Cardiac fibroblast (primary cell): Measurements from ENCODE around the gene ITSN1.
A peak's percentile ranks its signal among the peaks of the same experiment; 100 is the strongest.
"Not testable (repeated sequence)": the region's sequence is repeated elsewhere in the genome, so short reads cannot be mapped to it uniquely, and the experiment has no call there.

Source experiments
- DNase-seq, 2 donors: peaks; one replicate each; pipeline versions ENCODE4 v3.0.0 to v3.0.0-alpha.2; 2010; ENCODE audit warnings: low read depth in 2 of 2
- H3K4me3 ChIP-seq, 2 donors: replicated peaks in 1 of 2; 1 replicate in 1 of 2; 2 replicates in 1 of 2; pipeline ENCODE4 v1.5.1; 2011; ENCODE audit warnings: low read depth in 2 of 2, low read length in 2 of 2, mild to moderate bottlenecking in 2 of 2, moderate library complexity in 1 of 2
- TF ChIP-seq, protein P1 (sequence below): IDR thresholded peaks from one replicate; pipeline ENCODE4 v1.5.1; 2011; ENCODE audit warnings: low read depth, mild to moderate bottlenecking, low read length, inconsistent platforms

Gene ITSN1

GRCh38 chr21:33667636-33668035, 25.3 kb downstream of the ITSN1 start:
- H3K4me3 ChIP-seq = no peak overlapping the region
- DNase-seq = no peak
- TF ChIP-seq, protein P1, sequence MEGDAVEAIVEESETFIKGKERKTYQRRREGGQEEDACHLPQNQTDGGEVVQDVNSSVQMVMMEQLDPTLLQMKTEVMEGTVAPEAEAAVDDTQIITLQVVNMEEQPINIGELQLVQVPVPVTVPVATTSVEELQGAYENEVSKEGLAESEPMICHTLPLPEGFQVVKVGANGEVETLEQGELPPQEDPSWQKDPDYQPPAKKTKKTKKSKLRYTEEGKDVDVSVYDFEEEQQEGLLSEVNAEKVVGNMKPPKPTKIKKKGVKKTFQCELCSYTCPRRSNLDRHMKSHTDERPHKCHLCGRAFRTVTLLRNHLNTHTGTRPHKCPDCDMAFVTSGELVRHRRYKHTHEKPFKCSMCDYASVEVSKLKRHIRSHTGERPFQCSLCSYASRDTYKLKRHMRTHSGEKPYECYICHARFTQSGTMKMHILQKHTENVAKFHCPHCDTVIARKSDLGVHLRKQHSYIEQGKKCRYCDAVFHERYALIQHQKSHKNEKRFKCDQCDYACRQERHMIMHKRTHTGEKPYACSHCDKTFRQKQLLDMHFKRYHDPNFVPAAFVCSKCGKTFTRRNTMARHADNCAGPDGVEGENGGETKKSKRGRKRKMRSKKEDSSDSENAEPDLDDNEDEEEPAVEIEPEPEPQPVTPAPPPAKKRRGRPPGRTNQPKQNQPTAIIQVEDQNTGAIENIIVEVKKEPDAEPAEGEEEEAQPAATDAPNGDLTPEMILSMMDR = no peak

- peak; percentile 35 to 50 for DNase-seq
- H3K4me3 ChIP-seq = no peak overlapping the region
Measured at GRCh38 chr21:33668180-33668579, 25.9 kb downstream of the ITSN1 start.

GRCh38 chr21:33668620-33669019, 26.3 kb downstream of the ITSN1 start:
- no peak overlapping the region for H3K4me3 ChIP-seq
- DNase-seq = no peak
- TF ChIP-seq, protein P1 = no peak

More at GRCh38 chr21:33668180-33668579, 25.9 kb downstream of the ITSN1 start:
- TF ChIP-seq, protein P1 = no peak

GRCh38 chr21:33670076-33670978, 28.0 kb downstream of the ITSN1 start:
- H3K4me3 ChIP-seq = no peak overlapping the region
- DNase-seq = no peak
- TF ChIP-seq, protein P1 = no peak

DNA sequence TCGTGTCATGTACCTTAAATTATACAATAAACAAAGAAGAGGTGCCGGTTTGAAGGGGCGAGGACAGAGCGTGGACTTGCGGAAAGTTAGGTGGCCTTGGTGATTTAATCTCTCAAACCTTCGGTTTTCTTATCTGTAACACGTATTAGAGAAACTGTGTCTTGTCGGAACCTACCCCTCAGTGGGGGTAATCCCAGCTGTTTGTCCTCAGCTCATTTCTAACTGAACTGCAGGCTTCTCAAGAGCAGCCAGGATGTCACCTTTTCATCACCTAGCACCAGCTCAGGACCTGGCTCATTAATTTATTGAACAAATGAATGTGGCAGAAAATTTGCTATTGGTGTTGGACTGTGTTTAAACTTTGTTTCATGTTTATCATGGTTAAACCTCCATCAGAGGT, 31.2 kb downstream of the ITSN1 start:
- TF ChIP-seq, protein P1 = no peak
- DNase-seq = no peak
- no peak overlapping the region for H3K4me3 ChIP-seq

- no peak overlapping the region for H3K4me3 ChIP-seq
- TF ChIP-seq, protein P1 = no peak
- DNase-seq = no peak
Measured at GRCh38 chr21:33674226-33674625, 31.9 kb downstream of the ITSN1 start.

GRCh38 chr21:33676666-33677065, 34.4 kb downstream of the ITSN1 start:
- not testable (repeated sequence) for H3K4me3 ChIP-seq, DNase-seq
